ENCODE measurements around the gene PTPRK.

DNA sequence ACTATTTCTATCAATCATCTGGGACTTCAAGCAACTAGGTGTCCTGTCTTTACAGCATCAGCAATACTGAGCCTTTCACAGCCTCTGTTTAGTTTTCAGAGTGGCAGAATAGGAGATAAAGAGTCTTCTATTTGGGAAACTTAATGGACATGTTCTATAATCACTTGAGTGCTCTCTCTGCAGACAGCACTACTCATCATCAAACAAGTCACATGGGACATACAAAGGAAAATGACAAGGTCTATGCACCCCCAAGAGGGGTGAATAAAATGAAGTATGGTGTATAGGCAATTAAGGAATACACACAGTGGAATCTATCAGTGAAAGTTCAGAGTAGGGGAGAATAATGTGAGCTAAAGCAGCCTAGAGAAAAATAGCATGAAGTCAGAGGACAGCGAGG lies 381.7 kb downstream of the PTPRK start:
- TF ChIP-seq CTCF (conservative IDR thresholded peaks at IDR 0.05) (no peak), EZH2 (IDR thresholded peaks at IDR 0.05; ENCODE audit: low read depth) (no peak)
